Measurements from ENCODE around the gene CCDC137.
"Not testable (repeated sequence)": the region's sequence is repeated elsewhere in the genome, so short reads cannot be mapped to it uniquely, and the experiment has no call there.

CCDC137 gene

DNA sequence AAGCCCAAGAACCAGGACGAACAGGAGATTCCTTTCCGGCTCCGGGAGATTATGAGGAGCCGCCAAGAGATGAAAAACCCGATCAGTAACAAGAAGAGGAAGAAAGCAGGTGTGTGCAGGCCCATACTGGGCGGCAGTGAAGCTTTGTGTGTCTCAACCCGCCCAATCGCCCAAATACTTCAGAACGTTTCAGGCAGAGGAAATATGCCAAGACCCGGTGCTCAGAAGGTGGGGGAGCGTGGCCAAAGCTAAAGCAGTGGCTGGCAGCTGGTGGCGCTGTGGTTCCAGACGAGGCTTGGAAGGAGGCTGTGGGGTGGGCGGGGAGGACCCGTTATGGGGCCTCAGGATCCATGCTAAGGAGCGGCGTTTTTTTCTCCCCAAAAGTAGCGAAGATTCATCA lies 1.2 kb downstream of the CCDC137 start:
- Histone ChIP-seq H3K4me3 (ENCODE audit: low read length) (peak overlapping the region; percentile 30), H3K27ac (ENCODE audit: low read depth, low read length) (no peak overlapping the region), H3K9ac (ENCODE audit: low read depth, low read length) (no peak overlapping the region), H3K4me1 (ENCODE audit: insufficient read depth, low read length) (peaks cover 16% of the 10 kb centered on the region), H3K27me3 (ENCODE audit: insufficient read depth, low read length) (no peaks in the 10 kb centered on the region), H3K9me3 (ENCODE audit: insufficient read depth, low read depth, low read length) (no peaks in the 10 kb centered on the region), H3K36me3 (ENCODE audit: insufficient read depth, low read length) (peaks cover 64% of the 10 kb centered on the region)
- 89% methylated on average over 18 of the region's 18 CpGs for WGBS

GRCh38 chr17:81672504-81672903 lies 6.0 kb downstream of the CCDC137 start:
- H3K4me3 ChIP-seq (ENCODE audit: low read length): no peak overlapping the region
- 96% methylated on average over 18 of the region's 18 CpGs for WGBS
- peaks cover 75% of the 10 kb centered on the region for H3K36me3 ChIP-seq (ENCODE audit: insufficient read depth, low read length)
- no peak overlapping the region for H3K9ac ChIP-seq (ENCODE audit: low read depth, low read length)
- H3K27ac ChIP-seq (ENCODE audit: low read depth, low read length): no peak overlapping the region
- no peaks in the 10 kb centered on the region for H3K27me3 ChIP-seq (ENCODE audit: insufficient read depth, low read length)
- no peaks in the 10 kb centered on the region for H3K9me3 ChIP-seq (ENCODE audit: insufficient read depth, low read depth, low read length)
- H3K4me1 ChIP-seq (ENCODE audit: insufficient read depth, low read length): peaks cover 8% of the 10 kb centered on the region

GRCh38 chr17:81672954-81673353 lies 6.4 kb downstream of the CCDC137 start:
- Histone ChIP-seq H3K27me3 (ENCODE audit: insufficient read depth, low read length) (no peaks in the 10 kb centered on the region), H3K9me3 (ENCODE audit: insufficient read depth, low read depth, low read length) (no peaks in the 10 kb centered on the region), H3K9ac (ENCODE audit: low read depth, low read length) (no peak overlapping the region), H3K27ac (ENCODE audit: low read depth, low read length) (no peak overlapping the region), H3K36me3 (ENCODE audit: insufficient read depth, low read length) (peaks cover 72% of the 10 kb centered on the region), H3K4me1 (ENCODE audit: insufficient read depth, low read length) (peaks cover 4% of the 10 kb centered on the region; the same call in 1 of the 2 replicates), H3K4me3 (ENCODE audit: low read length) (no peak overlapping the region)
- WGBS: 97% methylated on average over 16 of the region's 16 CpGs

DNA sequence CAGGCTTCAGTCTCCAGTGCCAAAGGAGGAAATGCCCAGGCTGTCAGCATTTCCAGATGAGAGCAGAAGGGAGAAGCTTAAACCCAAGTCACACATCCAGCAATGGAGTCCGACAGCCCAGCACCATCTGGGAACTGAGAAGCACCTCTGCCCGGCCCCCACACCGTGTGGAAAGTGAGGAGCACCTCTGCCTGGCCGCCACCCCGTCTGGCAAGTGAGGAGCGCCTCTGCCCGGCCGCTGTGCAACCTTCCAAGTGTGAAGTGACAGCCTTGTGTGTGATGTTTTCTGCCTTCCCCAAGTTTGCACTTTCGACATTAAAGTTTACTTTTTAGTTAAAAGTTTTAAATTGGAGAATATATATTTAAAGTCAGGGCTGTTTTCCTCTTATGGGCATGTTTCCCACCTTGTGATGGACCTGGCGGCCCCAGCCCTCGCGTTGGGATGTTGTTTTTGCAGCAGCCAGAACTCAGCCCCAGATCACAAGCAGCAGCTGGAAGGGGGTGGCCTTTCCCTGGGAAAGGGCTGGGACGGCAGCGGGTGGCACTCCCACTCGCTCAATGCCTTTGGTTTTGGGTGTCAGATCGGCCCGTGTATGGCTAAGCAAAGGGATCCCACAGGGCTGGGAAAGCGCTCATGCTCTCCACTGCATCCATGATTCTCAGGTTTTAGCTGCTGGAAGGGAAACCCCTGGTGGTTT lies 7.2 kb downstream of the CCDC137 start:
- Histone ChIP-seq H3K36me3 (ENCODE audit: insufficient read depth, low read length) (peaks cover 64% of the 10 kb centered on the region), H3K9me3 (ENCODE audit: insufficient read depth, low read depth, low read length) (no peaks in the 10 kb centered on the region), H3K4me3 (ENCODE audit: low read length) (no peak overlapping the region), H3K9ac (ENCODE audit: low read depth, low read length) (no peak overlapping the region), H3K4me1 (ENCODE audit: insufficient read depth, low read length) (no peaks in the 10 kb centered on the region), H3K27me3 (ENCODE audit: insufficient read depth, low read length) (no peaks in the 10 kb centered on the region), H3K27ac (ENCODE audit: low read depth, low read length) (no peak overlapping the region)
- 94% methylated on average over 18 of the region's 18 CpGs for WGBS

DNA sequence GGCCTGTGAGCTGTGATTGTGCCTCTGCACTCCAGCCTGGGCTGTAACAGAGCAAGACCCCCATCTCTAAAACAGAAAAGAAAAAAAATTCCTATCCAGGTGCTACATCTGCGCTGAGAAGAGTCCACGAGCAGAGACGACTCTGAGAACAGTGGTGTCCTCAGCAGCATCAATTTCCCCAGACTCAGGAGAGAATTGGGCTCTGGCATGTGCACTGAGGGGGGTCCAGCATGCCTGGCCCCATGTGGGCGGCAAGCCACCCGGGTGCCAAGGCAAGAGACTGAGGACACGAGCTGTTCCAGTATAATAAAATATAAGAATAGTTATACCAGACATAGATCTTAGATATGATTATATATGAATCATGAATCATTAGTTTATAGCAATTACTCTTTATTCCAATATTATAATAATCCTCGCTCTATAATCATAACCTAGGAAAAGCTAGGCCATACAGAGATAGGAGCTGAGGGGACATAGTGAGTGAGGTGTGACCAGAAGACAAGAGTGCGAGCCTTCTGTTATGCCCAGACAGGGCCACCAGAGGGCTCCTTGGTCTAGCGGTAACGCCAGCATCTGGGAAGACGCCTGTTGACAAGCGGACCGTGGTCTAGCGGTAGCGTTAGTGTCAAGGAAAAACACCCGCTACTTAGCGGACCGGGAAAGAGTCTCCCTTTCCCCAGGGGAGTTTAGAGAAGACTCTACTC lies 9.1 kb downstream of the CCDC137 start:
- not testable (repeated sequence) for H3K27ac ChIP-seq (ENCODE audit: low read depth, low read length); H3K9me3 ChIP-seq (ENCODE audit: insufficient read depth, low read depth, low read length); H3K4me1 ChIP-seq (ENCODE audit: insufficient read depth, low read length); H3K9ac ChIP-seq (ENCODE audit: low read depth, low read length); H3K4me3 ChIP-seq (ENCODE audit: low read length); H3K27me3 ChIP-seq (ENCODE audit: insufficient read depth, low read length)
- peaks cover 45% of the 10 kb centered on the region for H3K36me3 ChIP-seq (ENCODE audit: insufficient read depth, low read length)
- 36% methylated on average over 11 of the region's 18 CpGs for WGBS

GRCh38 chr17:81676906-81677305 lies 10.4 kb downstream of the CCDC137 start:
- WGBS: 95% methylated on average over 17 of the region's 17 CpGs
- no peak overlapping the region for H3K27ac ChIP-seq (ENCODE audit: low read depth, low read length)
- H3K9me3 ChIP-seq (ENCODE audit: insufficient read depth, low read depth, low read length): no peaks in the 10 kb centered on the region
- H3K4me3 ChIP-seq (ENCODE audit: low read length): no peak overlapping the region
- peaks cover 39% of the 10 kb centered on the region for H3K36me3 ChIP-seq (ENCODE audit: insufficient read depth, low read length)
- no peaks in the 10 kb centered on the region for H3K4me1 ChIP-seq (ENCODE audit: insufficient read depth, low read length)
- H3K9ac ChIP-seq (ENCODE audit: low read depth, low read length): no peak overlapping the region
- no peaks in the 10 kb centered on the region for H3K27me3 ChIP-seq (ENCODE audit: insufficient read depth, low read length)

DNA sequence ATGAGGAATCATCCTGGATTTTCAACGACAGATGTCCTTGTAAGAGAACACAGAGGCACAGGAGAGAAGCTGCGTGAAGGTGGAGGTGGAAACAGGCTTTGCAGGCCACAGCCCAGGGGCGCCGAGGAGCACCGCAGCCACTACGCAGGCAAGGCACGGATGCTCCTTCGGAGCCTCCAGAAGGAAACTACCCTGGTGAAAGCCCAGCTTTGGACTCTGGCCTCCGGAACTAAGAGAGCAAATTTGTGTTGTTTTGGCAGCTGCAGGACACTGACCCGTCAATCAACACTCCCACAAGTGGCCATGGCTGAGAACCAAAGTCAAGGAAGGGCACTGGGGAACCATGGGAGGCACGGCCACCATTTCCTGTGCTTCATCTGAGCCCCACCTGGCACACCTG lies 13.6 kb downstream of the CCDC137 start:
- no peak overlapping the region for H3K9ac ChIP-seq (ENCODE audit: low read depth, low read length)
- H3K9me3 ChIP-seq (ENCODE audit: insufficient read depth, low read depth, low read length): no peaks in the 10 kb centered on the region
- H3K4me1 ChIP-seq (ENCODE audit: insufficient read depth, low read length): peaks cover 6% of the 10 kb centered on the region; the same call in 1 of the 2 replicates
- H3K36me3 ChIP-seq (ENCODE audit: insufficient read depth, low read length): peaks cover 9% of the 10 kb centered on the region; the same call in 1 of the 2 replicates
- no peaks in the 10 kb centered on the region for H3K27me3 ChIP-seq (ENCODE audit: insufficient read depth, low read length)
- no peak overlapping the region for H3K4me3 ChIP-seq (ENCODE audit: low read length)
- 94% methylated on average over 11 of the region's 11 CpGs for WGBS
- H3K27ac ChIP-seq (ENCODE audit: low read depth, low read length): no peak overlapping the region

DNA sequence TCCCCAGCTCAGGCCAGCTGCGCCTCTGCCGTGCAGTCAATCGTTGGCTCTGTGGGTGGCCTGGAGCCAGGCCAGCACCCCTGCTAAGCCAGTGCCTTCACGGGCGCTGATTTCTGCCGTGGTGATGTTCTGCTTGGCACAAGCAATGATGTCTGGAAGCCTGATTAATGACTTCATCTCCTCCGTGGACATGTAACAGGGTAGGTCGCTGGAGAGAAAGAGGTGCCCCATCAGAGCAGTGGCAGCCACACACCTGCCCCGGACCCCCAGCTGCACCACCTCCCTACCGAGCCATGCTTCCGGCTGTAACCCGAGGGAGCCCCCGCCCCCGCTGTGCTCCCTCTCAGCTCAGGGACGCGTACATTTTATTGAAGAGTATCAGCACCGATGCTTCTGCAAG lies 15.1 kb downstream of the CCDC137 start:
- 94% methylated on average over 17 of the region's 17 CpGs for WGBS
- Histone ChIP-seq H3K27ac (ENCODE audit: low read depth, low read length) (no peak overlapping the region), H3K4me1 (ENCODE audit: insufficient read depth, low read length) (peaks cover 9% of the 10 kb centered on the region; the same call in 1 of the 2 replicates), H3K9me3 (ENCODE audit: insufficient read depth, low read depth, low read length) (no peaks in the 10 kb centered on the region), H3K9ac (ENCODE audit: low read depth, low read length) (no peak overlapping the region), H3K27me3 (ENCODE audit: insufficient read depth, low read length) (no peaks in the 10 kb centered on the region), H3K4me3 (ENCODE audit: low read length) (no peak overlapping the region), H3K36me3 (ENCODE audit: insufficient read depth, low read length) (peaks cover 19% of the 10 kb centered on the region)

- H3K9me3 ChIP-seq (ENCODE audit: insufficient read depth, low read depth, low read length): no peaks in the 10 kb centered on the region
Measured at GRCh38 chr17:81682565-81683207, 16.1 kb downstream of the CCDC137 start.

GRCh38 chr17:81683208-81683583 lies 16.7 kb downstream of the CCDC137 start:
- H3K4me1 ChIP-seq (ENCODE audit: insufficient read depth, low read length): peaks cover 9% of the 10 kb centered on the region; the same call in 1 of the 2 replicates
- no peaks in the 10 kb centered on the region for H3K9me3 ChIP-seq (ENCODE audit: insufficient read depth, low read depth, low read length)
- peaks cover 34% of the 10 kb centered on the region for H3K36me3 ChIP-seq (ENCODE audit: insufficient read depth, low read length)
- no peaks in the 10 kb centered on the region for H3K27me3 ChIP-seq (ENCODE audit: insufficient read depth, low read length)
- H3K27ac ChIP-seq (ENCODE audit: low read depth, low read length): peak overlapping the region; percentile 85
- peak overlapping the region; percentile 89 for H3K4me3 ChIP-seq (ENCODE audit: low read length)
- under 1% methylated on average over 37 of the region's 37 CpGs for WGBS
- peak overlapping the region; percentile 85 for H3K9ac ChIP-seq (ENCODE audit: low read depth, low read length)

More at GRCh38 chr17:81682565-81683207, 16.1 kb downstream of the CCDC137 start:
- no peaks in the 10 kb centered on the region for H3K27me3 ChIP-seq (ENCODE audit: insufficient read depth, low read length)
- H3K4me1 ChIP-seq (ENCODE audit: insufficient read depth, low read length): peaks cover 9% of the 10 kb centered on the region; the same call in 1 of the 2 replicates
- peak overlapping the region; percentile 85 for H3K9ac ChIP-seq (ENCODE audit: low read depth, low read length)
- peaks cover 29% of the 10 kb centered on the region for H3K36me3 ChIP-seq (ENCODE audit: insufficient read depth, low read length)
- peak overlapping the region; percentile 89 for H3K4me3 ChIP-seq (ENCODE audit: low read length)
- H3K27ac ChIP-seq (ENCODE audit: low read depth, low read length): peak overlapping the region; percentile 85
- 51% methylated on average over 19 of the region's 19 CpGs for WGBS
